ENCODE measurements around the gene ORM1. TPM values are rescaled to one million over a fixed set of nuclear protein-coding genes. Genes with fewer than 3 reads are reported as not detected.

ORM1 gene
- total and polyA plus RNA-seq, 10 of the 15 experiments (the other 5 are each of a cell fraction or from before 2014, with no cell fraction given): 4.4 TPM; not detected in 9

DNA sequence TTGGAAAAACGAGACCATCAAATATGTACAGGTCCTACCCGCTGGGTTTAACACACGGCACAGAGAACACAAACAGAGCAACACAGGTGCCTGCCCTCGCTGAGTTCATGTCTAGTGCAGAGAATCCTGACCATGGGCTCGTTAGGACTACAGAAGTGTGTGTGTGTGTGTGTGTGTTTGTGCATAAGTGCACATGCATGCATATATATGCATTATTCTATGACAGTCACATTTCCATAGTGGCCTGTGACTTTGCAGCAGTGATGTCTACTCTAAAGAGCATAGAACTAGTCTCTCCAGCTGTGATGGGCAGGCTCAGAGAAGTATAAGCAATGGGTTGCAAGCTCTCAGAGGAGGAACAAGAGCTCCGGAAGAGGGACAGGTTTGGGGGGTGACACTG lies 34.5 kb downstream of the ORM1 start:
- RAD21 ChIA-PET (ENCODE audit: unreplicated experiment): no interaction called here
- DNase-seq (ENCODE audit: low read depth, low spot score) (no peak), ATAC-seq (no peak), FAIRE-seq (no peak)
- no peaks in the 10 kb centered on the region for H3K27me3 ChIP-seq (replicated peaks in 1 of 2; ENCODE audit: control insufficient read depth in 2 of 2, insufficient read depth in 2 of 2, low read length in 1 of 2)
- no peaks in the 10 kb centered on the region for H3K79me2 ChIP-seq (ENCODE audit: control insufficient read depth, insufficient read depth, low read length)
- no peaks in the 10 kb centered on the region for H3K9me3 ChIP-seq (replicated peaks; ENCODE audit: control insufficient read depth, insufficient read depth, low read length)
- 61% methylated on average over 6 of the region's 6 CpGs for WGBS (ENCODE audit: insufficient coverage, insufficient replicate concordance, low lambda C conversion rate, missing lambda C conversion rate)
- no peaks in the 10 kb centered on the region for H3K4me1 ChIP-seq (ENCODE audit: control insufficient read depth, insufficient read depth, low read length)
- no TSS peak for BruUV-seq (replicated peaks)
- intact Hi-C loops (cut with micrococcal nuclease; ENCODE audit: unreplicated experiment) (no loop called here), in situ Hi-C loops (cut with MboI) (no loop called here)
- peaks cover 51 to 68% of the 10 kb centered on the region in 2 experiments for H3K36me3 ChIP-seq (ENCODE audit: control insufficient read depth in 2 of 2, insufficient read depth in 2 of 2, low read length in 1 of 2)
- H3K4me2 ChIP-seq (ENCODE audit: control insufficient read depth, insufficient read depth): no peak overlapping the region
- CTCF ChIA-PET: interaction anchor here (1.0 kb wide), 1 partner anchor 129 kb away, joined by 3 read pairs; no protein-coding TSS in a partner anchor
- POLR2A ChIA-PET: no interaction called here
- no peak overlapping the region for H3K27ac ChIP-seq (ENCODE audit: control insufficient read depth, insufficient read depth)
- SMC1A ChIA-PET (ENCODE audit: uncharacterized antibody, unreplicated experiment): interaction anchor here (2.0 kb wide), 1 partner anchor 33 kb away, joined by 6 read pairs; no protein-coding TSS in a partner anchor
- H3K4me3 ChIP-seq: no peak overlapping the region
- no peak for TF ChIP-seq WRNIP1 (IDR thresholded peaks at IDR 0.05; ENCODE audit: borderline replicate concordance, low read depth, low read length)
- TF ChIP-seq, protein P1, sequence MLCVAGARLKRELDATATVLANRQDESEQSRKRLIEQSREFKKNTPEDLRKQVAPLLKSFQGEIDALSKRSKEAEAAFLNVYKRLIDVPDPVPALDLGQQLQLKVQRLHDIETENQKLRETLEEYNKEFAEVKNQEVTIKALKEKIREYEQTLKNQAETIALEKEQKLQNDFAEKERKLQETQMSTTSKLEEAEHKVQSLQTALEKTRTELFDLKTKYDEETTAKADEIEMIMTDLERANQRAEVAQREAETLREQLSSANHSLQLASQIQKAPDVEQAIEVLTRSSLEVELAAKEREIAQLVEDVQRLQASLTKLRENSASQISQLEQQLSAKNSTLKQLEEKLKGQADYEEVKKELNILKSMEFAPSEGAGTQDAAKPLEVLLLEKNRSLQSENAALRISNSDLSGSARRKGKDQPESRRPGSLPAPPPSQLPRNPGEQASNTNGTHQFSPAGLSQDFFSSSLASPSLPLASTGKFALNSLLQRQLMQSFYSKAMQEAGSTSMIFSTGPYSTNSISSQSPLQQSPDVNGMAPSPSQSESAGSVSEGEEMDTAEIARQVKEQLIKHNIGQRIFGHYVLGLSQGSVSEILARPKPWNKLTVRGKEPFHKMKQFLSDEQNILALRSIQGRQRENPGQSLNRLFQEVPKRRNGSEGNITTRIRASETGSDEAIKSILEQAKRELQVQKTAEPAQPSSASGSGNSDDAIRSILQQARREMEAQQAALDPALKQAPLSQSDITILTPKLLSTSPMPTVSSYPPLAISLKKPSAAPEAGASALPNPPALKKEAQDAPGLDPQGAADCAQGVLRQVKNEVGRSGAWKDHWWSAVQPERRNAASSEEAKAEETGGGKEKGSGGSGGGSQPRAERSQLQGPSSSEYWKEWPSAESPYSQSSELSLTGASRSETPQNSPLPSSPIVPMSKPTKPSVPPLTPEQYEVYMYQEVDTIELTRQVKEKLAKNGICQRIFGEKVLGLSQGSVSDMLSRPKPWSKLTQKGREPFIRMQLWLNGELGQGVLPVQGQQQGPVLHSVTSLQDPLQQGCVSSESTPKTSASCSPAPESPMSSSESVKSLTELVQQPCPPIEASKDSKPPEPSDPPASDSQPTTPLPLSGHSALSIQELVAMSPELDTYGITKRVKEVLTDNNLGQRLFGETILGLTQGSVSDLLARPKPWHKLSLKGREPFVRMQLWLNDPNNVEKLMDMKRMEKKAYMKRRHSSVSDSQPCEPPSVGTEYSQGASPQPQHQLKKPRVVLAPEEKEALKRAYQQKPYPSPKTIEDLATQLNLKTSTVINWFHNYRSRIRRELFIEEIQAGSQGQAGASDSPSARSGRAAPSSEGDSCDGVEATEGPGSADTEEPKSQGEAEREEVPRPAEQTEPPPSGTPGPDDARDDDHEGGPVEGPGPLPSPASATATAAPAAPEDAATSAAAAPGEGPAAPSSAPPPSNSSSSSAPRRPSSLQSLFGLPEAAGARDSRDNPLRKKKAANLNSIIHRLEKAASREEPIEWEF (IDR thresholded peaks at IDR 0.05; ENCODE audit: insufficient replicate concordance, low read depth, low read length): no peak
- TF ChIP-seq RFX5 (IDR thresholded peaks at IDR 0.05; ENCODE audit: low read depth, low read length): no peak
- TF ChIP-seq SMC3 (IDR thresholded peaks at IDR 0.05; ENCODE audit: borderline replicate concordance, low read length): no peak
- no peak for TF ChIP-seq TAF1 (IDR thresholded peaks at IDR 0.05; ENCODE audit: borderline replicate concordance, low read depth, low read length)
- TF ChIP-seq, protein P2, sequence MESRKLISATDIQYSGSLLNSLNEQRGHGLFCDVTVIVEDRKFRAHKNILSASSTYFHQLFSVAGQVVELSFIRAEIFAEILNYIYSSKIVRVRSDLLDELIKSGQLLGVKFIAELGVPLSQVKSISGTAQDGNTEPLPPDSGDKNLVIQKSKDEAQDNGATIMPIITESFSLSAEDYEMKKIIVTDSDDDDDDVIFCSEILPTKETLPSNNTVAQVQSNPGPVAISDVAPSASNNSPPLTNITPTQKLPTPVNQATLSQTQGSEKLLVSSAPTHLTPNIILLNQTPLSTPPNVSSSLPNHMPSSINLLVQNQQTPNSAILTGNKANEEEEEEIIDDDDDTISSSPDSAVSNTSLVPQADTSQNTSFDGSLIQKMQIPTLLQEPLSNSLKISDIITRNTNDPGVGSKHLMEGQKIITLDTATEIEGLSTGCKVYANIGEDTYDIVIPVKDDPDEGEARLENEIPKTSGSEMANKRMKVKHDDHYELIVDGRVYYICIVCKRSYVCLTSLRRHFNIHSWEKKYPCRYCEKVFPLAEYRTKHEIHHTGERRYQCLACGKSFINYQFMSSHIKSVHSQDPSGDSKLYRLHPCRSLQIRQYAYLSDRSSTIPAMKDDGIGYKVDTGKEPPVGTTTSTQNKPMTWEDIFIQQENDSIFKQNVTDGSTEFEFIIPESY (IDR thresholded peaks at IDR 0.05): no peak
- peaks cover 2% of the 10 kb centered on the region; the same call in 1 of the 2 replicates for H4K20me1 ChIP-seq (ENCODE audit: control insufficient read depth, insufficient read depth)
- H3K9ac ChIP-seq (ENCODE audit: control insufficient read depth, insufficient read depth, low read length): no peak overlapping the region
- no peak overlapping the region for H2AFZ ChIP-seq (ENCODE audit: control insufficient read depth, low read depth, low read length)

Data from GM12878 (cell line).